Mammary epithelial cell (primary cell): ENCODE data around the gene TCF3.

Source experiments
- CTCF ChIP-seq, 2 donors: IDR thresholded peaks in 1 of 2; conservative IDR thresholded peaks in 1 of 2; 2 replicates each; pipeline ENCODE4 v1.5.1; 2011 to 2012; ENCODE audit warnings: inconsistent platforms in 2 of 2, low read length in 2 of 2, mild to moderate bottlenecking in 2 of 2, control low read depth in 1 of 2, low read depth in 1 of 2; ENCODE audit not compliant: insufficient read depth in 1 of 2; ENCODE audit errors: extremely low read depth in 1 of 2
- EZH2 ChIP-seq: IDR thresholded peaks from 2 replicates; pipeline ENCODE4 v1.6.1; 2012; ENCODE audit warnings: low read length, inconsistent platforms, borderline replicate concordance

- TF ChIP-seq CTCF (conservative IDR thresholded peaks at IDR 0.05 in 1 of 2, IDR thresholded peaks at IDR 0.05 in 1 of 2; ENCODE audit: extremely low read depth in 1 of 2, insufficient read depth in 1 of 2, low read depth in 1 of 2, low read length in 2 of 2), result no peak
- TF ChIP-seq EZH2, result no peak
These were observed 35.5 kb downstream of the TCF3 start for GRCh38 chr19:1616875-1617274.
